ENCODE measurements around the gene LBX1.
"Not testable (repeated sequence)": the region's sequence is repeated elsewhere in the genome, so short reads cannot be mapped to it uniquely, and the experiment has no call there.

The LBX1 gene

DNA sequence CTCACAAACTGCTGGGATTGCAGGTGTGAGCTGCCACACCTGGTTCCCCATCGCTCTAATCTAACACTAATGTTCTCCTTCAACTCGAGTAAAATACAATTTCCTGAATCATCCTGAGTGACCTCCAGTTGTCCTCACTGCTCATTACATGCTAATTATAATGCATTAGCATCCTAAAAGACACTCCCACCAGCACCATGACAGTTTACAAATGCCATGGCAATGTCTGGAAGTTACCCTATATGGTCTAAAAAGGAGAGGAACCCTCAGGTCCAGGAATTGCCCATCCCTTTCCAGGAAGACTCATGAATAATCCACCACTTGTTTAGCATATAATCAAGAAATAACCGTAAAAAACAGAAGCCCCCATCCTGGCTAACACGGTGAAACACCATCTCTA is 26.6 kb downstream of the LBX1 start:
- DNase-seq = not testable (repeated sequence)

DNA sequence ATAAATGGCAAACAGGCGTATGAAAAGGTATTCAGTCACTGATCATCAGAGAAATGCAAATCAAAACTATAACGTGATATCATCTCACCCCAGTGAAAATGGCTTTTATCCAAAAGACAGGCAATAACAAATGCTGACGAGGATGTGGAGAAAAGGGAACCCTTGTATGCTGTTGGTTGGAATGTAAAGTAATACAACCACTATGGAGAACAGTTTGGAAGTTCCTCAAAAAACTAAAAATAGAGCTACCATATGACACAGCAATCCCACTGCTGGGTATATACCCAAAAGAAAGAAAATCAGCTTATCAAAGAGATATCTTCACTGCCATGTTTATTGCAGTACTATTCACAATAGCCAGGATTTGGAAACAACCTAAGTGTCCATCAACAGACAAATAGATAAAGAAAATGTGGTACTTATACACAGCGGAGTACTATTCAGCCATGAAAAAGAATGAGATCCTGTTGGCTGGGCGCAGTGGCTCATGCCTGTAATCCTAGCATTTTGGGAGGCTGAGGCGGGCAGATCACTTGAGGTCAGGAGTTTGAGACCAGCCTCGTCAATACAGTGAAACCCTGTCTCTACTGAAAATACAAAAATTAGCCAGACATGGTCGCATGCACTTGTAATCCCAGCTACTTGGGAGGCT is 30.8 kb downstream of the LBX1 start:
- DNase-seq = peak in 2 of 3 donors; percentile 37 to 61

DNA sequence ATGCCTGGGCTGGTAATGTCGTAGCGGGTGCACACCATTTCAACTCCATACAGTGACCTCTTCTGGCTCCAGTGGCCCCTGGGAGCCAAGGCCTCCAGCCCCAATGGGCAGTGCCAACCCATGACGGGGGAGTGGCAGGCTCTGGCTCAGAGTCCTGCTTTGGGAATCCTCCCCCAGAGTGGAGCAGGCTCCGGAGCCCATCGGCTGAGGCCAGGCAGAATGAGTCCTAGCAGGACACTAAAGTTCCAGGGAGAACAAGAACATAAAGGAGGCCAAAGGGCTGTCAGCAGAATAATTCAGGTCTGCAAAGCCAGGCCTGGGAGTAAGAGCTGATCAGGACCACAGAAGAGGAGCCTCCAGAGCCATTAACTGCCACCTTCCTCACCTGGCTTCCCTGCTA is 33.3 kb downstream of the LBX1 start:
- no peak for DNase-seq

DNA sequence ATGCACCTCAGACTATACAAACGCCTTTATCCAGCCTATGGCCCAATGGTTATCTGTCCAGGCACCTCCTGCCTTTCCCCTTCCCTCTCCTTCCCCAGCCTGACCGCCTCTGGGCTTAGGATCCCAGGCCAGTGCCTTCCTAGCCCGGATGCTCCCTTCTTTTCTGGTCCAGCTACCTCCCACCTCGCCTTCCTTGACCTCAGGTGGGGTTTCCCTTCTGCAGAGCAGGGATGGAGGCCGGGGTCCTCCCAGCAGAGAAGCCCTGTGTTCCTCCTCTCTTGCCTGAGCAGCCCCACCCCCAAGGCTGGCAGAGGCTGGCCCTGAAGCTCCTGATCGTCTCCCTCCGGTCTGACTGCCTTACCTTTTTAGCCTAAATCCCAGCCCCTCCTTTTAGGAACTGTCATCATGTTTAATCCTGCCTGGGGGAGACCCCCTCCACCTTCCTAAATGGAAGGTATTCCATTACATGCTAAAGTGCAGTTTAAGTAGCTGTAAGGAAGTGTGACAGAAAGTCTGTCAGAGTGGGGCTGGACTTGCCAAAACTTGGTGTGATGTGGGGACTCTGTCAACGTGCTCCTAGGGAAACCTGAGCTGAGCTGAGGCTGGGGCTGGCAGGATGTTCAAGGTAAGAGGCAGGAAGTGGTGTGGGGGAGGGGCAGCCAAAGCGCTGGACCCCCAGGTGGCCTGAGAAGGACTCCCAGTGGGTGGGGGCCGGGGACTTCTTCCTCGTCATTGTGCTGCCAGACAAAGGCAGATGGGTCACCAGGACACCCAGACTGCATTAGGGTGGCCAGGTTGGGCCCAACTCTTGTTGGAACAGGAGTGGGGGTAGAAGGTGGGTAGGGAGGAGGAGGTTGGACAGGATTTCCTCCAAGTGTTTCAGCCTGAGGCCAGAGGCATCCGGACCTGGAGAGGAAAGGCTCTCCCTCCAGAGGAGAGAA is 39.5 kb downstream of the LBX1 start:
- DNase-seq = no peak

DNA sequence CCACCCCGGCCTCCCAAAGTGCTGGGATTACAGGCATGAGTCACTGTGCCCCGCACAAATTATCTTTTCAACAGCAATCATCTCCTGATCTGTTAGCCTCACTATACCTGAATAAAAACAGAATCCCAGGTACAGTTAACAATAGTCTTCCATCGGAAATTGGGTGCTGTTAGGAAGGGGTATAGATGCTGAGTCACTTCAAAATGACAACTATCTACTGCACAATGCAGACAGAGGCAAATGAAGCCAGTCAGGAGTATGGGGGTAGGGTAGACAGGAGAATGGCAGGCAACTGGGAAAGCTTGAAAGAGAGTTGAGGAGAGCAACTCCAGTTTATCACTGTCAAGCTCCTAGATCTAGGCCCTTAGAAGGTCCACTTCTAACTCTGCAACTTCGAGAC is 40.3 kb downstream of the LBX1 start:
- DNase-seq = no peak

DNA sequence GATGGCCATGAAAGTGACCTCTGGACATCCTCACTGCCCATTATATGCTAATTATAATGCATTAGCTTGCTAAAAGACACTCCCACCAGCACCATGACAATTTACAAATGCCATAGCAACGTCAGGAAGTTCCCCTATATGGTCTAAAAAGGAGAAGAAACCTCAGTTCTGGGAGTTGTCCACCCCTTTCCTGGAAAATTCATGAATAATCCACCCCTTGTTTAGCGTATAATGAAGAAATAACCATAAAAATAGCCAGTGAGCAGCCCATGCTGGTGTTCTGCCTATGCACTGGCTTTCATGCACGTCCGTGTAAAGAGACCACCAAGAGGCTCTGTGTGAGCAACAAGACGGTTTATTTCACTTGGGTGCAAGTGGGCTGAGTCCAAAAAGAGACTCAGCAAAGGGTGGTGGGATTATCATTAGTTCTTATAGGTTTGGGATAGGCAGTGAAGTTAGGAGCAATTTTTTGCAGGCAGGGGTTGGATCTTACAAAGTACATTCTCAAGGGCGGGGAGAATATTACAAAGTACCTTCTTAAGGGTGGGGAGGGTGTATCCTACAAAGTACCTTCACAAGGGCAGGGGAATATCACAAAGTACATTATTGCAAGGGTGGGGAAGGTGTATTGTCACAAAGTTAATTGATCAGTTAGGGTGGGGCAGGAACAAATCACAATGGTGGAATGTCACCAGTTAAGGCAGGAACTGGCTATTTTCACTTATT is 45.6 kb downstream of the LBX1 start:
- peak; percentile 13 to 61 (median 19) for DNase-seq

DNA sequence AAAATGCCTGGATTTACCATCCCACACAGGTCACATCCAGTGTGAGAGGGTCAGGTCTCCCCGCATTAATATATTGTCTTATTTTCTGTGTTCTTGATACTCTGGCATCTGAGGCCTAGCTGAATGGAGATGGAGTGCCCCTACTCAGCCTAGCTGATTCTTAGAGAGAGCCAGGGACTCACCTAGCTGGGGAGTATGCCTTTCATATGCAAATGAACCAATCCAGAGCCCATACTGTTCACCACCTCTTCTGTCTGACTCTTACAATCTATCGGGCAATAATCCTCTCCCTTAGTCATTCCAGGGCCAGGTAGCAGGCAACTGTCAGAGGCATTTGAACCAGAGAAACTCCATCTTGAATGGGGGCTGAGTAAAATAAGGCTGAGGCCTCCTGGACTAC is 46.3 kb downstream of the LBX1 start:
- no peak for DNase-seq
